HepG2 (cell line): ENCODE results near the gene ZNF276. TPM values are rescaled to one million over a fixed set of nuclear protein-coding genes. Genes with fewer than 3 reads are reported as not detected.

Source experiments
- CSRNP2 ChIP-seq: sonication (generic); formaldehyde crosslinking; conservative IDR thresholded peaks from 2 replicates; pipeline ENCODE4 v1.8.0; 2022; ENCODE audit warnings: low read depth, missing genetic modification reagents
- FOSL2 ChIP-seq: sonication (generic); formaldehyde crosslinking; IDR thresholded peaks from 2 replicates; pipeline ENCODE4 v1.4.0; 2020; ENCODE audit warnings: missing genetic modification reagents
- MAFF ChIP-seq: IDR thresholded peaks from 2 replicates; pipeline ENCODE4 v1.6.1; 2011; ENCODE audit warnings: low read depth, low read length, improper control_type of control experiment
- MBNL3 ChIP-seq: fragments of 250-450 bp; sonication (Bioruptor Pico); conservative IDR thresholded peaks from 2 replicates; pipeline ENCODE4 v1.8.0; 2022; ENCODE audit warnings: mild to moderate bottlenecking, inconsistent platforms
- PATZ1 ChIP-seq: sonication (generic); formaldehyde crosslinking; IDR thresholded peaks from 2 replicates; pipeline ENCODE4 v1.4.0; 2020; ENCODE audit warnings: missing genetic modification reagents
- PTBP1 ChIP-seq: fragments of 200-400 bp; formaldehyde crosslinking; IDR thresholded peaks from 2 replicates; pipeline ENCODE4 v1.6.1; 2018; ENCODE audit warnings: low read length, low read depth; ENCODE audit not compliant: poor library complexity, severe bottlenecking
- RAD51 ChIP-seq: fragments of 450-650 bp; IDR thresholded peaks from 2 replicates; pipeline ENCODE4 v1.6.1; 2016; ENCODE audit warnings: borderline replicate concordance
- SIN3A ChIP-seq: IDR thresholded peaks from 2 replicates; pipeline ENCODE4 v1.6.1; 2011; ENCODE audit warnings: low read depth, mild to moderate bottlenecking, control low read depth, low read length, borderline replicate concordance
- SNAPC4 ChIP-seq: sonication (generic); formaldehyde crosslinking; IDR thresholded peaks from 2 replicates; pipeline ENCODE4 v1.4.0; 2020; ENCODE audit warnings: mild to moderate bottlenecking, missing genetic modification reagents
- ZC3H13 ChIP-seq: sonication (generic); formaldehyde crosslinking; IDR thresholded peaks from 2 replicates; pipeline ENCODE4 v1.8.1; 2023; ENCODE audit warnings: mild to moderate bottlenecking, missing genetic modification reagents, moderate library complexity
- ZNF180 ChIP-seq: sonication (generic); formaldehyde crosslinking; IDR thresholded peaks from 2 replicates; pipeline ENCODE4 v1.4.0; 2020; ENCODE audit warnings: low read depth, missing genetic modification reagents, borderline replicate concordance
- ZNF317 ChIP-seq: sonication (generic); formaldehyde crosslinking; IDR thresholded peaks from 2 replicates; pipeline ENCODE4 v1.5.0; 2020; ENCODE audit warnings: mild to moderate bottlenecking, missing genetic modification reagents
- ZNF687 ChIP-seq: sonication (generic); formaldehyde crosslinking; IDR thresholded peaks from 2 replicates; pipeline ENCODE4 v1.5.1; 2020; ENCODE audit warnings: mild to moderate bottlenecking, missing genetic modification reagents, moderate library complexity
- ZNF878 ChIP-seq: sonication (generic); formaldehyde crosslinking; IDR thresholded peaks from 2 replicates; pipeline ENCODE4 v1.8.1; 2023; ENCODE audit warnings: mild to moderate bottlenecking, missing genetic modification reagents, moderate library complexity
- polyA plus RNA-seq, 8 experiments: library from polyadenylated mRNA; depleted of rRNA in 3 of 8; stranded (reverse) in 7 of 8; unstranded in 1 of 8; fragments of >200 nt; fragmentation: Illumina TruSeq in 4 of 8; extraction: Trizol in 4 of 8; gene quantifications; 2 replicates each; pipeline versions ENCODE4 v1.2.1 to v1.2.3, GENCODE V29; 2011 to 2016; ENCODE audit warnings: low read depth in 4 of 8, missing spikeins in 1 of 8, mixed read lengths in 1 of 8; ENCODE audit not compliant: insufficient read depth in 1 of 8
- total RNA-seq, 5 experiments: library from RNA; depleted of rRNA; stranded (reverse); fragments of >200 nt; fragmentation: Illumina TruSeq; extraction: Trizol; gene quantifications; 2 replicates each; pipeline ENCODE4 v1.2.3, GENCODE V29; 2016; ENCODE audit warnings: low read depth in 1 of 5

The ZNF276 gene
- total and polyA plus RNA-seq, 2 of the 13 experiments (the other 11 are each of a cell fraction or from before 2014, with no cell fraction given): 17.7 to 18.0 TPM

GRCh38 chr16:89695086-89695874 is 26.1 kb upstream of the ZNF276 start (continued):
- TF ChIP-seq ZNF687: peak; percentile 96
- TF ChIP-seq SNAPC4 (CRISPR knock-in tag): no peak
- peak; percentile 61 for TF ChIP-seq PATZ1
- TF ChIP-seq ZC3H13: peak; percentile 94
- TF ChIP-seq SIN3A: no peak
- no peak for TF ChIP-seq RAD51
- no peak for TF ChIP-seq ZNF317 (CRISPR knock-in tag)
- peak; percentile 19 for TF ChIP-seq PTBP1
- TF ChIP-seq ZNF180: 0 out of 2 replicates have a peak, but pooled peaks have one; percentile 22
- TF ChIP-seq CSRNP2 (CRISPR knock-in tag): no peak
- TF ChIP-seq ZNF878 (CRISPR knock-in tag): no peak
- TF ChIP-seq MAFF: no peak
- TF ChIP-seq FOSL2 (CRISPR knock-in tag): no peak
- TF ChIP-seq MBNL3: no peak
